CD14-positive monocyte (primary cell): ENCODE measurements around the gene MEGF8. TPM values are rescaled to one million over a fixed set of nuclear protein-coding genes. Genes with fewer than 3 reads are reported as not detected.

Source experiments
- DNase-seq, 3 donors: peaks; one replicate each; pipeline ENCODE4 v3.0.0-alpha.2; 2011 to 2022
- H2AFZ ChIP-seq: 2 replicates; pipeline ENCODE4 v1.6.0; 2012; ENCODE audit warnings: mild to moderate bottlenecking, low read depth, low read length, inconsistent platforms; ENCODE audit not compliant: insufficient read depth, poor library complexity, severe bottlenecking
- H3K27ac ChIP-seq, 2 donors: 1 replicate in 1 of 2; 2 replicates in 1 of 2; pipeline ENCODE4 v1.5.1; 2012 to 2013; ENCODE audit warnings: low read length in 2 of 2, control low read depth in 1 of 2, inconsistent platforms in 1 of 2, low read depth in 1 of 2, mild to moderate bottlenecking in 1 of 2
- H3K27me3 ChIP-seq, 2 donors: one replicate each; pipeline versions ENCODE4 v1.6.0 to v1.6.1; 2011 to 2013; ENCODE audit warnings: low read length in 2 of 2; ENCODE audit not compliant: control insufficient read depth in 2 of 2, insufficient read depth in 2 of 2
- H3K36me3 ChIP-seq, 2 donors: replicated peaks in 1 of 2; 1 replicate in 1 of 2; 2 replicates in 1 of 2; pipeline versions ENCODE4 v1.5.1 to v1.6.1; 2012 to 2013; ENCODE audit warnings: low read length in 2 of 2, control low read depth in 1 of 2, inconsistent platforms in 1 of 2, mild to moderate bottlenecking in 1 of 2; ENCODE audit not compliant: insufficient read depth in 2 of 2, control insufficient read depth in 1 of 2
- H3K4me1 ChIP-seq, 2 donors: 1 replicate in 1 of 2; 2 replicates in 1 of 2; pipeline versions ENCODE4 v1.5.1 to v1.6.1; 2012 to 2013; ENCODE audit warnings: low read length in 2 of 2, control low read depth in 1 of 2, inconsistent platforms in 1 of 2, mild to moderate bottlenecking in 1 of 2, moderate library complexity in 1 of 2; ENCODE audit not compliant: insufficient read depth in 2 of 2, control insufficient read depth in 1 of 2
- H3K4me2 ChIP-seq: replicated peaks from 2 replicates; pipeline ENCODE3; 2012; ENCODE audit warnings: low read length, moderate library complexity, mild to moderate bottlenecking; ENCODE audit not compliant: poor library complexity, severe bottlenecking; ENCODE audit errors: extremely low read depth
- H3K4me3 ChIP-seq, 3 experiments: fragments of 200-600 bp in 1 of 3; sonication (generic) in 1 of 3; replicated peaks in 1 of 3; 1 replicate in 2 of 3; 2 replicates in 1 of 3; pipeline ENCODE4 v1.5.1; 2011 to 2013; ENCODE audit warnings: low read length in 3 of 3, mild to moderate bottlenecking in 3 of 3, control low read depth in 2 of 3, low read depth in 2 of 3, inconsistent platforms in 1 of 3, moderate library complexity in 1 of 3
- H3K79me2 ChIP-seq: 2 replicates; pipeline ENCODE4 v1.6.0; 2012; ENCODE audit warnings: mild to moderate bottlenecking, control low read depth, inconsistent platforms, low read length, moderate library complexity; ENCODE audit not compliant: insufficient read depth
- H3K9ac ChIP-seq: 2 replicates; pipeline ENCODE4 v1.6.0; 2017; ENCODE audit warnings: low read length, mild to moderate bottlenecking; ENCODE audit not compliant: insufficient read depth, poor library complexity, severe bottlenecking
- H3K9me3 ChIP-seq, 2 donors: replicated peaks in 1 of 2; 1 replicate in 1 of 2; 2 replicates in 1 of 2; pipeline versions ENCODE4 v1.5.1 to v1.6.1; 2012 to 2013; ENCODE audit warnings: low read length in 2 of 2, control low read depth in 1 of 2; ENCODE audit not compliant: control insufficient read depth in 1 of 2, insufficient read depth in 1 of 2
- H4K20me1 ChIP-seq: 2 replicates; pipeline ENCODE4 v1.6.0; 2012; ENCODE audit warnings: mild to moderate bottlenecking, low read length, control low read depth, moderate library complexity; ENCODE audit not compliant: insufficient read depth
- H3K27ac Mint-ChIP-seq, 7 donors: one replicate each; pipeline ENCODE4 v1.8.0; 2020; ENCODE audit warnings: mild to moderate bottlenecking in 7 of 7, mixed read lengths in 7 of 7, moderate library complexity in 6 of 7, inconsistent platforms in 2 of 7
- H3K27me3 Mint-ChIP-seq, 3 donors: one replicate each; pipeline ENCODE4 v1.8.0; 2021 to 2022; ENCODE audit warnings: low read depth in 3 of 3, mild to moderate bottlenecking in 3 of 3, mixed read lengths in 3 of 3, moderate library complexity in 3 of 3, inconsistent platforms in 1 of 3
- H3K36me3 Mint-ChIP-seq, 2 donors: one replicate each; pipeline ENCODE4 v1.8.0; 2020; ENCODE audit warnings: mixed read lengths in 2 of 2, inconsistent platforms in 1 of 2, mild to moderate bottlenecking in 1 of 2
- H3K4me1 Mint-ChIP-seq: one replicate; pipeline ENCODE4 v1.8.0; 2020; ENCODE audit warnings: mild to moderate bottlenecking, mixed read lengths
- H3K4me3 Mint-ChIP-seq, 2 donors: one replicate each; pipeline ENCODE4 v1.8.0; 2020; ENCODE audit warnings: mild to moderate bottlenecking in 2 of 2, mixed read lengths in 2 of 2, moderate library complexity in 1 of 2
- H3K9me3 Mint-ChIP-seq, 7 donors: one replicate each; pipeline ENCODE4 v1.8.0; 2020 to 2022; ENCODE audit warnings: mixed read lengths in 7 of 7, mild to moderate bottlenecking in 6 of 7, moderate library complexity in 6 of 7, inconsistent platforms in 2 of 7
- WGBS: methylation state at CpG from one replicate; pipeline ENCODE4 v1.1.5; 2013; ENCODE audit warnings: missing lambda C conversion rate; ENCODE audit not compliant: insufficient coverage; 5-methylcytosine and 5-hydroxymethylcytosine counted together
- intact Hi-C, 2 donors: fragments of 100-400 bp; cut with micrococcal nuclease; formaldehyde crosslinking; loops; one replicate each; pipeline versions ENCODE4 v1.15.0 to v1.15.1; 2023
- polyA minus RNA-seq: library from RNA; depleted of rRNA, polyadenylated mRNA; stranded (reverse); fragments of >200 nt; gene quantifications from 2 replicates; pipeline ENCODE4 v1.2.3, GENCODE V29; 2012
- polyA plus RNA-seq, 3 donors: library from polyadenylated mRNA; depleted of rRNA in 1 of 3; unstranded in 2 of 3; stranded (reverse) in 1 of 3; fragments of 300-500 nt in 2 of 3; fragments of >200 nt in 1 of 3; fragmentation: Illumina TruSeq in 2 of 3; gene quantifications; 1 replicate in 2 of 3; 2 replicates in 1 of 3; pipeline ENCODE4 v1.2.3, GENCODE V29; 2012 to 2021
- total RNA-seq, 12 experiments: library from RNA in 1 of 12; stranded (reverse) in 1 of 12; fragments of 120-200 nt in 1 of 12; gene quantifications; one replicate each; pipeline ENCODE4 v1.2.4 and lab custom pipeline; 2013 to 2026; ENCODE audit warnings: mixed read lengths in 6 of 12, inconsistent platforms in 1 of 12
- TF ChIP-seq, protein P1 (sequence below): fragments of 200-600 bp; IDR thresholded peaks from one replicate; pipeline ENCODE4 v1.8.0; 2022; ENCODE audit warnings: antibody characterized with exemption, mild to moderate bottlenecking

The MEGF8 gene, protein sequence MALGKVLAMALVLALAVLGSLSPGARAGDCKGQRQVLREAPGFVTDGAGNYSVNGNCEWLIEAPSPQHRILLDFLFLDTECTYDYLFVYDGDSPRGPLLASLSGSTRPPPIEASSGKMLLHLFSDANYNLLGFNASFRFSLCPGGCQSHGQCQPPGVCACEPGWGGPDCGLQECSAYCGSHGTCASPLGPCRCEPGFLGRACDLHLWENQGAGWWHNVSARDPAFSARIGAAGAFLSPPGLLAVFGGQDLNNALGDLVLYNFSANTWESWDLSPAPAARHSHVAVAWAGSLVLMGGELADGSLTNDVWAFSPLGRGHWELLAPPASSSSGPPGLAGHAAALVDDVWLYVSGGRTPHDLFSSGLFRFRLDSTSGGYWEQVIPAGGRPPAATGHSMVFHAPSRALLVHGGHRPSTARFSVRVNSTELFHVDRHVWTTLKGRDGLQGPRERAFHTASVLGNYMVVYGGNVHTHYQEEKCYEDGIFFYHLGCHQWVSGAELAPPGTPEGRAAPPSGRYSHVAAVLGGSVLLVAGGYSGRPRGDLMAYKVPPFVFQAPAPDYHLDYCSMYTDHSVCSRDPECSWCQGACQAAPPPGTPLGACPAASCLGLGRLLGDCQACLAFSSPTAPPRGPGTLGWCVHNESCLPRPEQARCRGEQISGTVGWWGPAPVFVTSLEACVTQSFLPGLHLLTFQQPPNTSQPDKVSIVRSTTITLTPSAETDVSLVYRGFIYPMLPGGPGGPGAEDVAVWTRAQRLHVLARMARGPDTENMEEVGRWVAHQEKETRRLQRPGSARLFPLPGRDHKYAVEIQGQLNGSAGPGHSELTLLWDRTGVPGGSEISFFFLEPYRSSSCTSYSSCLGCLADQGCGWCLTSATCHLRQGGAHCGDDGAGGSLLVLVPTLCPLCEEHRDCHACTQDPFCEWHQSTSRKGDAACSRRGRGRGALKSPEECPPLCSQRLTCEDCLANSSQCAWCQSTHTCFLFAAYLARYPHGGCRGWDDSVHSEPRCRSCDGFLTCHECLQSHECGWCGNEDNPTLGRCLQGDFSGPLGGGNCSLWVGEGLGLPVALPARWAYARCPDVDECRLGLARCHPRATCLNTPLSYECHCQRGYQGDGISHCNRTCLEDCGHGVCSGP (N-terminal part only)
- total RNA-seq (2013): 2.9 TPM
- polyA plus RNA-seq (1 to 10 TPM in 1 of 3 donors, under 1 TPM in 2; 0.15 to 2.7 (median 0.27) TPM), polyA minus RNA-seq (2.8 and 3.9 TPM in 2 replicates), total RNA-seq (lab: John Stamatoyannopoulos, UW) (4.4 to 19.2 (median 11.6) reads per million in 11 experiments)

DNA sequence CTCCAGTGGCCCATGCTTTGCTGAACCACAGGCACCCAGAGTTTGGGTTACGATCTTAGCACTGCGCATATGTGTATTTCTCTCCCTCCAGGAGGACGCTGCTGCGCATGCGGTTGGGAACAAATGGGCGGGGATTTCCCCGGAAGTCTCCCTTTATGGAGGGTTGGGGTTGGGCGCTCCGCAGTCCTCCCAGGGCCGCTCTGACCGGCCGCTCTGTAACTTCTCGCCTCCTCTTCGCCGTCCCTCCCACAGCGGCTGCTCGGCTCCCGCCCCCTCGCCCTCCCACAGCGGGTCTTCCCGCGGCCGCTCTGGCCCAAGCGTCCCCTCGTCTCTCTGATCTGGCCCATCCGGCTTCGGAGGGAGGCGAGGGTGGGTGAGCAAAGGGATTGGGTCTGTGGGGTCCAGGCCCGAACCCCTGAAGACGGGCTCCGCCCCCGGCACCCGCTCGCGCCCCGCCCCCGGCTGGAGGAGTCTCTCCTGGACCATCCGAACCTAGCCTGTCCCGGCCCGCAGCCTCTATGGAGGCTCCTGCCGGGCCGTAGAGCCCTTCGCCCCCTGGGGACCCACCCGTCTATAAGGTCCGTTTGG, at the start of gene MEGF8:
Gene MEGF8, plus strand, starts transcription at position 328 of the 588 bp plus-strand sequence. CDS start 609 bp downstream, outside the sequence.
- Histone ChIP-seq H3K9me3 (peaks cover 0 to 7% of the 10 kb centered on the region in 2 donors), H3K79me2 (peaks cover 9% of the 10 kb centered on the region), H3K4me2 (peak within 1 kb of the TSS; percentile 91), H3K4me1 (peaks cover 14 to 27% of the 10 kb centered on the region in 2 donors), H3K9ac (peak within 1 kb of the TSS; percentile 72), H3K4me3 (peak within 1 kb of the TSS; percentile 55 to 96 (median 85)), H3K27ac (peak within 1 kb of the TSS; percentile 5 to 65), H3K36me3 (no peaks in the 10 kb centered on the region), H2AFZ (peak within 1 kb of the TSS; percentile 99), H3K27me3 (peaks cover 24 to 32% of the 10 kb centered on the region in 2 donors), H4K20me1 (no peaks in the 10 kb centered on the region)
- Mint-ChIP-seq H3K9me3 (peaks cover 0 to 11% (median 8%) of the 10 kb centered on the region in 7 donors), H3K27ac (peak within 1 kb of the TSS; percentile 21 to 74 (median 50)), H3K4me3 (peak within 1 kb of the TSS; percentile 84 to 93), H3K4me1 (peaks cover 31% of the 10 kb centered on the region), H3K27me3 (peaks cover 38 to 49% (median 44%) of the 10 kb centered on the region in 3 donors), H3K36me3 (peaks cover 4 to 8% of the 10 kb centered on the region in 2 donors)
- peak; percentile 96 to 98 (median 98) for DNase-seq
- under 1% methylated on average over 36 of the region's 45 CpGs for WGBS
- TF ChIP-seq, protein P1, sequence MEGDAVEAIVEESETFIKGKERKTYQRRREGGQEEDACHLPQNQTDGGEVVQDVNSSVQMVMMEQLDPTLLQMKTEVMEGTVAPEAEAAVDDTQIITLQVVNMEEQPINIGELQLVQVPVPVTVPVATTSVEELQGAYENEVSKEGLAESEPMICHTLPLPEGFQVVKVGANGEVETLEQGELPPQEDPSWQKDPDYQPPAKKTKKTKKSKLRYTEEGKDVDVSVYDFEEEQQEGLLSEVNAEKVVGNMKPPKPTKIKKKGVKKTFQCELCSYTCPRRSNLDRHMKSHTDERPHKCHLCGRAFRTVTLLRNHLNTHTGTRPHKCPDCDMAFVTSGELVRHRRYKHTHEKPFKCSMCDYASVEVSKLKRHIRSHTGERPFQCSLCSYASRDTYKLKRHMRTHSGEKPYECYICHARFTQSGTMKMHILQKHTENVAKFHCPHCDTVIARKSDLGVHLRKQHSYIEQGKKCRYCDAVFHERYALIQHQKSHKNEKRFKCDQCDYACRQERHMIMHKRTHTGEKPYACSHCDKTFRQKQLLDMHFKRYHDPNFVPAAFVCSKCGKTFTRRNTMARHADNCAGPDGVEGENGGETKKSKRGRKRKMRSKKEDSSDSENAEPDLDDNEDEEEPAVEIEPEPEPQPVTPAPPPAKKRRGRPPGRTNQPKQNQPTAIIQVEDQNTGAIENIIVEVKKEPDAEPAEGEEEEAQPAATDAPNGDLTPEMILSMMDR: no peak
- intact Hi-C loops: loop anchor here (1.0 to 10.0 kb wide), 4 partner anchors 71 to 218 kb away; partner anchors contain the start of gene POU2F2 (in 1 of the 2)
